Stimulated activated CD4-positive, alpha-beta T cell treated with anti-CD3 and anti-CD28 coated beads, Interleukin-12 subunit alpha, Interleukin-12 subunit beta, amount 100 ng/mL, for 4 hours (primary cell): ENCODE data around the gene ALK.

Experiments
- DNase-seq: peaks from one replicate; pipeline ENCODE4 v3.0.0-alpha.2; 2020

The ALK gene

GRCh38 chr2:29643196-29643595, 278.2 kb downstream of the ALK start:
- no peak for DNase-seq

GRCh38 chr2:29640360-29640759, 281.0 kb downstream of the ALK start:
- DNase-seq, result no peak

GRCh38 chr2:29638641-29639040, 282.7 kb downstream of the ALK start:
- DNase-seq, result no peak

GRCh38 chr2:29634916-29635315, 286.5 kb downstream of the ALK start:
- DNase-seq, result no peak

GRCh38 chr2:29632018-29632417, 289.4 kb downstream of the ALK start:
- DNase-seq, result no peak

- DNase-seq, result no peak
Measured at GRCh38 chr2:29629495-29629894, 291.9 kb downstream of the ALK start.

- no peak for DNase-seq
Measured at GRCh38 chr2:29628862-29629261, 292.5 kb downstream of the ALK start.

GRCh38 chr2:29628108-29628745, 293.2 kb downstream of the ALK start:
- DNase-seq, result no peak

GRCh38 chr2:29627279-29627711, 294.1 kb downstream of the ALK start:
- DNase-seq, result no peak

GRCh38 chr2:29620890-29621289, 300.5 kb downstream of the ALK start:
- no peak for DNase-seq

GRCh38 chr2:29619689-29620088, 301.7 kb downstream of the ALK start:
- no peak for DNase-seq

GRCh38 chr2:29618024-29618423, 303.4 kb downstream of the ALK start:
- no peak for DNase-seq

GRCh38 chr2:29617351-29617750, 304.0 kb downstream of the ALK start:
- DNase-seq, result no peak

- DNase-seq, result no peak
Measured at GRCh38 chr2:29616569-29616968, 304.8 kb downstream of the ALK start.

- no peak for DNase-seq
Measured at GRCh38 chr2:29615841-29616240, 305.5 kb downstream of the ALK start.

- DNase-seq, result no peak
Measured at GRCh38 chr2:29615183-29615582, 306.2 kb downstream of the ALK start.

- no peak for DNase-seq
Measured at GRCh38 chr2:29614295-29614830, 307.0 kb downstream of the ALK start.

- no peak for DNase-seq
Measured at GRCh38 chr2:29613792-29614266, 307.6 kb downstream of the ALK start.

GRCh38 chr2:29613067-29613466, 308.3 kb downstream of the ALK start:
- no peak for DNase-seq

- no peak for DNase-seq
Measured at GRCh38 chr2:29612568-29612967, 308.8 kb downstream of the ALK start.

- DNase-seq, result no peak
Measured at GRCh38 chr2:29611850-29612249, 309.5 kb downstream of the ALK start.

- no peak for DNase-seq
Measured at GRCh38 chr2:29611261-29611660, 310.1 kb downstream of the ALK start.

GRCh38 chr2:29610569-29610968, 310.8 kb downstream of the ALK start:
- DNase-seq, result no peak

- no peak for DNase-seq
Measured at GRCh38 chr2:29607038-29607420, 314.4 kb downstream of the ALK start.
